ENCODE measurements around the gene GCNT2. TPM values are rescaled to one million over a fixed set of nuclear protein-coding genes. Genes with fewer than 3 reads are reported as not detected.
"Not testable (repeated sequence)": the region's sequence is repeated elsewhere in the genome, so short reads cannot be mapped to it uniquely, and the experiment has no call there.

GCNT2 gene
- total RNA-seq, 1 donor from 2014 or later, result 42.2 TPM

GRCh38 chr6:10550764-10551163 is 29.6 kb downstream of the GCNT2 start:
- no peak for DNase-seq

- no peak for DNase-seq
These were observed 31.2 kb downstream of the GCNT2 start for GRCh38 chr6:10552270-10552810.

- DNase-seq, result no peak
These were observed 32.7 kb downstream of the GCNT2 start for GRCh38 chr6:10553871-10554270.

- DNase-seq, result peak; percentile 60
These were observed 33.7 kb downstream of the GCNT2 start for GRCh38 chr6:10554826-10555225.

GRCh38 chr6:10555625-10556309 is 34.6 kb downstream of the GCNT2 start:
- DNase-seq, result peak; percentile 66

GRCh38 chr6:10556589-10556988 is 35.4 kb downstream of the GCNT2 start:
- DNase-seq, result peak; percentile 40

GRCh38 chr6:10556992-10557391 is 35.8 kb downstream of the GCNT2 start:
- no peak for DNase-seq

- no peak for DNase-seq
These were observed 36.8 kb downstream of the GCNT2 start for GRCh38 chr6:10557913-10558312.

GRCh38 chr6:10558565-10558964 is 37.4 kb downstream of the GCNT2 start:
- peak; percentile 68 for DNase-seq

- DNase-seq, result peak; percentile 39
These were observed 38.5 kb downstream of the GCNT2 start for GRCh38 chr6:10559522-10560152.

GRCh38 chr6:10561611-10562199 is 40.6 kb downstream of the GCNT2 start:
- DNase-seq, result peak; percentile 15

GRCh38 chr6:10564975-10565673 is 44.0 kb downstream of the GCNT2 start:
- no peak for DNase-seq

- no peak for DNase-seq
These were observed 44.8 kb downstream of the GCNT2 start for GRCh38 chr6:10565913-10566312.

- no peak for DNase-seq
These were observed 46.3 kb downstream of the GCNT2 start for GRCh38 chr6:10567256-10568026.

GRCh38 chr6:10569392-10570127 is 48.4 kb downstream of the GCNT2 start:
- DNase-seq, result no peak

- not testable (repeated sequence) for DNase-seq
These were observed 54.4 kb downstream of the GCNT2 start for GRCh38 chr6:10575519-10575918.

- no peak for DNase-seq
These were observed 55.1 kb downstream of the GCNT2 start for GRCh38 chr6:10576226-10576625.

GRCh38 chr6:10577112-10577511 is 56.0 kb downstream of the GCNT2 start:
- no peak for DNase-seq

- no peak for DNase-seq
These were observed 57.6 kb downstream of the GCNT2 start for GRCh38 chr6:10578723-10579122.

GRCh38 chr6:10579803-10580202 is 58.7 kb downstream of the GCNT2 start:
- DNase-seq, result no peak

GRCh38 chr6:10580570-10580969 is 59.4 kb downstream of the GCNT2 start:
- DNase-seq, result no peak

GRCh38 chr6:10581402-10581801 is 60.3 kb downstream of the GCNT2 start:
- DNase-seq, result not testable (repeated sequence)
